Subcutaneous abdominal adipose tissue (tissue), 5 donors: ENCODE measurements around the gene CNDP2.

ENCODE experiments used
- H3K27ac ChIP-seq: one replicate; pipeline ENCODE4 v1.7.0; 2013; ENCODE audit warnings: low read depth, mild to moderate bottlenecking, inconsistent platforms, low read length, moderate library complexity
- H3K27me3 ChIP-seq, 5 donors: one replicate each; pipeline ENCODE4 v1.7.0; 2013; ENCODE audit warnings: low read length in 5 of 5, inconsistent platforms in 1 of 5; ENCODE audit not compliant: control insufficient read depth in 5 of 5, insufficient read depth in 4 of 5
- H3K36me3 ChIP-seq, 5 donors: one replicate each; pipeline ENCODE4 v1.7.0; 2013; ENCODE audit warnings: low read length in 5 of 5; ENCODE audit not compliant: control insufficient read depth in 5 of 5, insufficient read depth in 5 of 5
- H3K4me1 ChIP-seq, 5 donors: one replicate each; pipeline ENCODE4 v1.7.0; 2013; ENCODE audit warnings: low read length in 5 of 5, mild to moderate bottlenecking in 3 of 5, moderate library complexity in 1 of 5; ENCODE audit not compliant: control insufficient read depth in 5 of 5, insufficient read depth in 5 of 5
- H3K4me3 ChIP-seq, 5 donors: one replicate each; pipeline ENCODE4 v1.7.0; 2013; ENCODE audit warnings: low read length in 5 of 5, low read depth in 1 of 5
- H3K9ac ChIP-seq, 5 donors: one replicate each; pipeline ENCODE4 v1.7.0; 2013; ENCODE audit warnings: low read length in 5 of 5, mild to moderate bottlenecking in 4 of 5, moderate library complexity in 3 of 5
- H3K9me3 ChIP-seq, 5 donors: one replicate each; pipeline ENCODE4 v1.7.0; 2013; ENCODE audit warnings: low read length in 5 of 5; ENCODE audit not compliant: control insufficient read depth in 5 of 5
- donor health status: healthy.
- donor health status: healthy.
- donor health status: healthy.
- donor health status: healthy.
- donor health status: healthy.

The CNDP2 gene

GRCh38 chr18:74546007-74546406 is 49.8 kb downstream of the CNDP2 start:
- Histone ChIP-seq H3K36me3 (no peaks in the 10 kb centered on the region), H3K27me3 (peaks cover 3 to 12% (median 3%) of the 10 kb centered on the region in 5 donors), H3K9ac (peak overlapping the region in 1 of 5 donors; percentile 28), H3K4me1 (peaks cover 0 to 26% (median 16%) of the 10 kb centered on the region in 5 donors), H3K4me3 (no peak overlapping the region), H3K27ac (peak overlapping the region; percentile 75), H3K9me3 (peaks cover 0 to 10% (median 3%) of the 10 kb centered on the region in 5 donors)

GRCh38 chr18:74546751-74547530 is 50.8 kb downstream of the CNDP2 start:
- Histone ChIP-seq H3K9me3 (peaks cover 0 to 10% (median 3%) of the 10 kb centered on the region in 5 donors), H3K4me3 (no peak overlapping the region)

GRCh38 chr18:74547860-74548259 is 51.7 kb downstream of the CNDP2 start:
- Histone ChIP-seq H3K27me3 (peaks cover 0 to 8% (median 2%) of the 10 kb centered on the region in 5 donors), H3K4me3 (no peak overlapping the region), H3K36me3 (no peaks in the 10 kb centered on the region), H3K9me3 (peaks cover 0 to 10% (median 3%) of the 10 kb centered on the region in 5 donors), H3K4me1 (peaks cover 0 to 26% (median 16%) of the 10 kb centered on the region in 5 donors), H3K27ac (peak overlapping the region; percentile 75), H3K9ac (no peak overlapping the region)

More at GRCh38 chr18:74546751-74547530, 50.8 kb downstream of the CNDP2 start:
- Histone ChIP-seq H3K27ac (peak overlapping the region; percentile 75), H3K9ac (peak overlapping the region in 1 of 5 donors; percentile 13), H3K27me3 (peaks cover 0 to 9% (median 2%) of the 10 kb centered on the region in 5 donors), H3K36me3 (no peaks in the 10 kb centered on the region), H3K4me1 (peaks cover 0 to 26% (median 16%) of the 10 kb centered on the region in 5 donors)

- Histone ChIP-seq H3K36me3 (no peaks in the 10 kb centered on the region), H3K9me3 (peaks cover 0 to 10% (median 3%) of the 10 kb centered on the region in 5 donors), H3K27ac (no peak overlapping the region), H3K27me3 (peaks cover 0 to 16% (median 4%) of the 10 kb centered on the region in 5 donors), H3K4me3 (no peak overlapping the region), H3K4me1 (peaks cover 0 to 26% (median 16%) of the 10 kb centered on the region in 5 donors), H3K9ac (no peak overlapping the region)
Observed at GRCh38 chr18:74549591-74550104, 53.5 kb downstream of the CNDP2 start.

GRCh38 chr18:74550886-74551285 is 54.7 kb downstream of the CNDP2 start:
- no peak overlapping the region for H3K27ac ChIP-seq
- no peaks in the 10 kb centered on the region for H3K36me3 ChIP-seq
- peaks cover 0 to 20% (median 16%) of the 10 kb centered on the region in 5 donors for H3K4me1 ChIP-seq
- peaks cover 0 to 10% (median 3%) of the 10 kb centered on the region in 5 donors for H3K9me3 ChIP-seq
- H3K4me3 ChIP-seq = no peak overlapping the region
- H3K9ac ChIP-seq = no peak overlapping the region
- H3K27me3 ChIP-seq = peaks cover 0 to 15% (median 8%) of the 10 kb centered on the region in 5 donors

- Histone ChIP-seq H3K36me3 (no peaks in the 10 kb centered on the region), H3K4me3 (no peak overlapping the region), H3K4me1 (peaks cover 0 to 15% (median 10%) of the 10 kb centered on the region in 5 donors)
Observed at GRCh38 chr18:74551452-74551851, 55.3 kb downstream of the CNDP2 start.

GRCh38 chr18:74551936-74552555 is 55.9 kb downstream of the CNDP2 start:
- Histone ChIP-seq H3K9ac (no peak overlapping the region), H3K27ac (no peak overlapping the region), H3K4me1 (peaks cover 0 to 9% (median 4%) of the 10 kb centered on the region in 5 donors), H3K9me3 (peaks cover 0 to 10% (median 3%) of the 10 kb centered on the region in 5 donors), H3K4me3 (no peak overlapping the region), H3K27me3 (peaks cover 0 to 15% (median 8%) of the 10 kb centered on the region in 5 donors), H3K36me3 (no peaks in the 10 kb centered on the region)

More at GRCh38 chr18:74551452-74551851, 55.3 kb downstream of the CNDP2 start:
- H3K9ac ChIP-seq = no peak overlapping the region
- H3K27me3 ChIP-seq = peaks cover 0 to 15% (median 8%) of the 10 kb centered on the region in 5 donors
- H3K9me3 ChIP-seq = peaks cover 0 to 10% (median 3%) of the 10 kb centered on the region in 5 donors
- no peak overlapping the region for H3K27ac ChIP-seq

GRCh38 chr18:74556126-74556525 is 60.0 kb downstream of the CNDP2 start:
- Histone ChIP-seq H3K4me1 (peaks cover 0 to 2% (median 0%) of the 10 kb centered on the region in 5 donors), H3K36me3 (no peaks in the 10 kb centered on the region), H3K27ac (no peak overlapping the region), H3K27me3 (peaks cover 0 to 18% (median 11%) of the 10 kb centered on the region in 5 donors), H3K4me3 (no peak overlapping the region), H3K9ac (no peak overlapping the region), H3K9me3 (no peaks in the 10 kb centered on the region)

- Histone ChIP-seq H3K36me3 (no peaks in the 10 kb centered on the region), H3K9me3 (no peaks in the 10 kb centered on the region), H3K9ac (no peak overlapping the region), H3K27me3 (peaks cover 0 to 18% (median 9%) of the 10 kb centered on the region in 5 donors), H3K27ac (no peak overlapping the region), H3K4me3 (no peak overlapping the region), H3K4me1 (no peaks in the 10 kb centered on the region)
Observed at GRCh38 chr18:74558096-74558495, 61.9 kb downstream of the CNDP2 start.
